CD14-positive monocyte (primary cell): ENCODE results near the gene ACY1. TPM values are rescaled to one million over a fixed set of nuclear protein-coding genes. Genes with fewer than 3 reads are reported as not detected.

Experiments
- DNase-seq, 3 donors: peaks; one replicate each; pipeline ENCODE4 v3.0.0-alpha.2; 2011 to 2022
- H2AFZ ChIP-seq: 2 replicates; pipeline ENCODE4 v1.6.0; 2012; ENCODE audit warnings: mild to moderate bottlenecking, low read depth, low read length, inconsistent platforms; ENCODE audit not compliant: insufficient read depth, poor library complexity, severe bottlenecking
- H3K27ac ChIP-seq, 2 donors: 1 replicate in 1 of 2; 2 replicates in 1 of 2; pipeline ENCODE4 v1.5.1; 2012 to 2013; ENCODE audit warnings: low read length in 2 of 2, control low read depth in 1 of 2, inconsistent platforms in 1 of 2, low read depth in 1 of 2, mild to moderate bottlenecking in 1 of 2
- H3K27me3 ChIP-seq, 2 donors: one replicate each; pipeline versions ENCODE4 v1.6.0 to v1.6.1; 2011 to 2013; ENCODE audit warnings: low read length in 2 of 2; ENCODE audit not compliant: control insufficient read depth in 2 of 2, insufficient read depth in 2 of 2
- H3K36me3 ChIP-seq, 2 donors: replicated peaks in 1 of 2; 1 replicate in 1 of 2; 2 replicates in 1 of 2; pipeline versions ENCODE4 v1.5.1 to v1.6.1; 2012 to 2013; ENCODE audit warnings: low read length in 2 of 2, control low read depth in 1 of 2, inconsistent platforms in 1 of 2, mild to moderate bottlenecking in 1 of 2; ENCODE audit not compliant: insufficient read depth in 2 of 2, control insufficient read depth in 1 of 2
- H3K4me1 ChIP-seq, 2 donors: 1 replicate in 1 of 2; 2 replicates in 1 of 2; pipeline versions ENCODE4 v1.5.1 to v1.6.1; 2012 to 2013; ENCODE audit warnings: low read length in 2 of 2, control low read depth in 1 of 2, inconsistent platforms in 1 of 2, mild to moderate bottlenecking in 1 of 2, moderate library complexity in 1 of 2; ENCODE audit not compliant: insufficient read depth in 2 of 2, control insufficient read depth in 1 of 2
- H3K4me2 ChIP-seq: replicated peaks from 2 replicates; pipeline ENCODE3; 2012; ENCODE audit warnings: low read length, moderate library complexity, mild to moderate bottlenecking; ENCODE audit not compliant: poor library complexity, severe bottlenecking; ENCODE audit errors: extremely low read depth
- H3K4me3 ChIP-seq, 3 experiments: fragments of 200-600 bp in 1 of 3; sonication (generic) in 1 of 3; replicated peaks in 1 of 3; 1 replicate in 2 of 3; 2 replicates in 1 of 3; pipeline ENCODE4 v1.5.1; 2011 to 2013; ENCODE audit warnings: low read length in 3 of 3, mild to moderate bottlenecking in 3 of 3, control low read depth in 2 of 3, low read depth in 2 of 3, inconsistent platforms in 1 of 3, moderate library complexity in 1 of 3
- H3K79me2 ChIP-seq: 2 replicates; pipeline ENCODE4 v1.6.0; 2012; ENCODE audit warnings: mild to moderate bottlenecking, control low read depth, inconsistent platforms, low read length, moderate library complexity; ENCODE audit not compliant: insufficient read depth
- H3K9ac ChIP-seq: 2 replicates; pipeline ENCODE4 v1.6.0; 2017; ENCODE audit warnings: low read length, mild to moderate bottlenecking; ENCODE audit not compliant: insufficient read depth, poor library complexity, severe bottlenecking
- H3K9me3 ChIP-seq, 2 donors: replicated peaks in 1 of 2; 1 replicate in 1 of 2; 2 replicates in 1 of 2; pipeline versions ENCODE4 v1.5.1 to v1.6.1; 2012 to 2013; ENCODE audit warnings: low read length in 2 of 2, control low read depth in 1 of 2; ENCODE audit not compliant: control insufficient read depth in 1 of 2, insufficient read depth in 1 of 2
- H4K20me1 ChIP-seq: 2 replicates; pipeline ENCODE4 v1.6.0; 2012; ENCODE audit warnings: mild to moderate bottlenecking, low read length, control low read depth, moderate library complexity; ENCODE audit not compliant: insufficient read depth
- H3K27ac Mint-ChIP-seq, 7 donors: one replicate each; pipeline ENCODE4 v1.8.0; 2020; ENCODE audit warnings: mild to moderate bottlenecking in 7 of 7, mixed read lengths in 7 of 7, moderate library complexity in 6 of 7, inconsistent platforms in 2 of 7
- H3K27me3 Mint-ChIP-seq, 3 donors: one replicate each; pipeline ENCODE4 v1.8.0; 2021 to 2022; ENCODE audit warnings: low read depth in 3 of 3, mild to moderate bottlenecking in 3 of 3, mixed read lengths in 3 of 3, moderate library complexity in 3 of 3, inconsistent platforms in 1 of 3
- H3K36me3 Mint-ChIP-seq, 2 donors: one replicate each; pipeline ENCODE4 v1.8.0; 2020; ENCODE audit warnings: mixed read lengths in 2 of 2, inconsistent platforms in 1 of 2, mild to moderate bottlenecking in 1 of 2
- H3K4me1 Mint-ChIP-seq: one replicate; pipeline ENCODE4 v1.8.0; 2020; ENCODE audit warnings: mild to moderate bottlenecking, mixed read lengths
- H3K4me3 Mint-ChIP-seq, 2 donors: one replicate each; pipeline ENCODE4 v1.8.0; 2020; ENCODE audit warnings: mild to moderate bottlenecking in 2 of 2, mixed read lengths in 2 of 2, moderate library complexity in 1 of 2
- H3K9me3 Mint-ChIP-seq, 7 donors: one replicate each; pipeline ENCODE4 v1.8.0; 2020 to 2022; ENCODE audit warnings: mixed read lengths in 7 of 7, mild to moderate bottlenecking in 6 of 7, moderate library complexity in 6 of 7, inconsistent platforms in 2 of 7
- WGBS: methylation state at CpG from one replicate; pipeline ENCODE4 v1.1.5; 2013; ENCODE audit warnings: missing lambda C conversion rate; ENCODE audit not compliant: insufficient coverage; 5-methylcytosine and 5-hydroxymethylcytosine counted together
- intact Hi-C, 2 donors: fragments of 100-400 bp; cut with micrococcal nuclease; formaldehyde crosslinking; loops; one replicate each; pipeline versions ENCODE4 v1.15.0 to v1.15.1; 2023
- polyA plus RNA-seq, 3 donors: library from polyadenylated mRNA; depleted of rRNA in 1 of 3; unstranded in 2 of 3; stranded (reverse) in 1 of 3; fragments of 300-500 nt in 2 of 3; fragments of >200 nt in 1 of 3; fragmentation: Illumina TruSeq in 2 of 3; gene quantifications; 1 replicate in 2 of 3; 2 replicates in 1 of 3; pipeline ENCODE4 v1.2.3, GENCODE V29; 2012 to 2021
- TF ChIP-seq, protein P1 (sequence below): fragments of 200-600 bp; IDR thresholded peaks from one replicate; pipeline ENCODE4 v1.8.0; 2022; ENCODE audit warnings: antibody characterized with exemption, mild to moderate bottlenecking

Gene ACY1
- polyA plus RNA-seq, 3 donors, result 13.3 to 18.0 (median 14.5) TPM

DNA sequence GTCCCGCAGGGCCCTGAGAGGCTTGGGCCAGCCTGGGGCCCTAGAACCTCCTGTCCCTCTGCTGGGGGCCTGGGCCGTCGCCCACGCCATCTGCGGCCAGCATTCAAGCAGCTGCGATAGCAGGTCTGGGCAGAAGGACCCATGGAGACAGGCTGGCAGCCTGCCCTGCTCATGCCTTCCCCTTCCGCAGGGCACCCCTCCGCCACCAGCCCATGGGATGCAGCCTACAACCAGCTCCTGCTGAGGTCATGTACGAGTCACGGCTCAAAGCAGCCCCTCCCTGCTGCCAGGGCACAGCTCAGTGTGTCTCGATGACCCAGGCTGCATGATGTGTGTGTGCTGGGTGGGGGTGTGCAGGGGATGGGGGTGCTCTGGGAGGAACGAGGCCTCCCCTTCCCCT is 45.2 kb downstream of the ACY1 start:
- Histone ChIP-seq H4K20me1 (no peaks in the 10 kb centered on the region), H3K79me2 (no peaks in the 10 kb centered on the region), H3K9ac (no peak overlapping the region), H3K36me3 (no peaks in the 10 kb centered on the region), H3K4me1 (no peaks in the 10 kb centered on the region), H2AFZ (no peak overlapping the region), H3K27ac (no peak overlapping the region), H3K27me3 (no peaks in the 10 kb centered on the region), H3K4me3 (no peak overlapping the region), H3K4me2 (no peak overlapping the region), H3K9me3 (no peaks in the 10 kb centered on the region)
- Mint-ChIP-seq H3K27ac (no peak overlapping the region), H3K27me3 (peaks cover 0 to 4% (median 1%) of the 10 kb centered on the region in 3 donors), H3K4me1 (no peaks in the 10 kb centered on the region), H3K36me3 (no peaks in the 10 kb centered on the region), H3K4me3 (no peak overlapping the region), H3K9me3 (no peaks in the 10 kb centered on the region)
- DNase-seq, result no peak
- 97% methylated on average over 8 of the region's 12 CpGs for WGBS
- intact Hi-C loops, result no loop called here
- TF ChIP-seq, protein P1, sequence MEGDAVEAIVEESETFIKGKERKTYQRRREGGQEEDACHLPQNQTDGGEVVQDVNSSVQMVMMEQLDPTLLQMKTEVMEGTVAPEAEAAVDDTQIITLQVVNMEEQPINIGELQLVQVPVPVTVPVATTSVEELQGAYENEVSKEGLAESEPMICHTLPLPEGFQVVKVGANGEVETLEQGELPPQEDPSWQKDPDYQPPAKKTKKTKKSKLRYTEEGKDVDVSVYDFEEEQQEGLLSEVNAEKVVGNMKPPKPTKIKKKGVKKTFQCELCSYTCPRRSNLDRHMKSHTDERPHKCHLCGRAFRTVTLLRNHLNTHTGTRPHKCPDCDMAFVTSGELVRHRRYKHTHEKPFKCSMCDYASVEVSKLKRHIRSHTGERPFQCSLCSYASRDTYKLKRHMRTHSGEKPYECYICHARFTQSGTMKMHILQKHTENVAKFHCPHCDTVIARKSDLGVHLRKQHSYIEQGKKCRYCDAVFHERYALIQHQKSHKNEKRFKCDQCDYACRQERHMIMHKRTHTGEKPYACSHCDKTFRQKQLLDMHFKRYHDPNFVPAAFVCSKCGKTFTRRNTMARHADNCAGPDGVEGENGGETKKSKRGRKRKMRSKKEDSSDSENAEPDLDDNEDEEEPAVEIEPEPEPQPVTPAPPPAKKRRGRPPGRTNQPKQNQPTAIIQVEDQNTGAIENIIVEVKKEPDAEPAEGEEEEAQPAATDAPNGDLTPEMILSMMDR, result no peak

DNA sequence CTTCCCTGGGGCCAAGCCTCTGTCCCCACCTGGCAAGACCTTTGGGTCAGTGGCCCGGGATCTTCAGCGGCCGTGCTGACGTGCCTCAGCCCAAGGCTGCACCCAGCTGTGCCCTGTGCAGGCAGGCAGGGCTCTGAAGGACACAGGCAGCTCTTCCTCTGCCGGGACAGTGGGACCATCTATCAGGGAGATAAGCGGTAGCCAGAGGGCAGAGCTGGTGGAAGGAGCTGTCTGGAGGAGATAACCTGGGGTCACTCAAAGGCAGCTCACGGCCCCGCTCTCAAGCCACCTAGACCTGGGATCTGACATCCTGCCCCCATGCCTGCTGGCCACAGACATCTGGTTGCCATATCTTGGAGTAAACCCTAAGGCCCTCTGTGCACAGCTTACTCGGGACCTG is 45.7 kb downstream of the ACY1 start:
- H3K9me3 ChIP-seq, result no peaks in the 10 kb centered on the region
- H3K27ac ChIP-seq, result no peak overlapping the region
- WGBS, result 92% methylated on average over 4 of the region's 9 CpGs
- H3K27me3 ChIP-seq, result no peaks in the 10 kb centered on the region
- no peak overlapping the region for H3K4me3 ChIP-seq
- H2AFZ ChIP-seq, result no peak overlapping the region
- Mint-ChIP-seq H3K36me3 (no peaks in the 10 kb centered on the region), H3K27ac (no peak overlapping the region), H3K9me3 (no peaks in the 10 kb centered on the region), H3K27me3 (peaks cover 0 to 4% (median 1%) of the 10 kb centered on the region in 3 donors), H3K4me3 (no peak overlapping the region), H3K4me1 (no peaks in the 10 kb centered on the region)
- H3K9ac ChIP-seq, result no peak overlapping the region
- no peaks in the 10 kb centered on the region for H4K20me1 ChIP-seq
- no peaks in the 10 kb centered on the region for H3K4me1 ChIP-seq
- no peaks in the 10 kb centered on the region for H3K79me2 ChIP-seq
- H3K36me3 ChIP-seq, result no peaks in the 10 kb centered on the region
- H3K4me2 ChIP-seq, result no peak overlapping the region
- intact Hi-C loops, result no loop called here
- DNase-seq, result no peak
- TF ChIP-seq, protein P1, result no peak
